Activated CD4-positive, alpha-beta memory T cell treated with anti-CD3 and anti-CD28 coated beads for 36 hours (primary cell): ENCODE measurements around the gene SHISA6. TPM values are rescaled to one million over a fixed set of nuclear protein-coding genes. Genes with fewer than 3 reads are reported as not detected.

ENCODE experiments used
- CTCF ChIA-PET: fragments of 350-600 bp; sonication (Branson Sonifier 250); formaldehyde crosslinking; loops from one replicate; lab custom pipeline; 2021; ENCODE audit warnings: antibody characterized with exemption, inconsistent platforms; lab: Charles Lee
- POLR2A ChIA-PET: fragments of 350-600 bp; sonication (Branson Sonifier 250); formaldehyde crosslinking; loops from one replicate; lab custom pipeline; 2021; ENCODE audit warnings: antibody characterized with exemption; lab: Charles Lee
- DNase-seq: peaks from one replicate; pipeline ENCODE4 v3.0.0-alpha.2; 2020
- H3K27ac Mint-ChIP-seq: one replicate; pipeline ENCODE4 v1.8.0; 2021; ENCODE audit warnings: mixed read lengths
- H3K27me3 Mint-ChIP-seq: one replicate; pipeline ENCODE4 v1.8.0; 2021; ENCODE audit warnings: mixed read lengths
- H3K36me3 Mint-ChIP-seq: one replicate; pipeline ENCODE4 v1.8.0; 2021; ENCODE audit warnings: mixed read lengths
- H3K4me1 Mint-ChIP-seq: one replicate; pipeline ENCODE4 v1.8.0; 2021; ENCODE audit warnings: low read depth, mixed read lengths
- H3K4me3 Mint-ChIP-seq: one replicate; pipeline ENCODE4 v1.8.0; 2021; ENCODE audit warnings: mild to moderate bottlenecking, mixed read lengths
- H3K9me3 Mint-ChIP-seq: one replicate; pipeline ENCODE4 v1.8.0; 2021; ENCODE audit warnings: mixed read lengths
- intact Hi-C: fragments of 100-400 bp; cut with micrococcal nuclease; formaldehyde crosslinking; loops from one replicate; pipeline ENCODE4 v1.15.1; 2023
- total RNA-seq, 2 experiments: library from RNA; stranded (reverse); gene quantifications; one replicate each; pipeline ENCODE4 v1.2.3, GENCODE V29; 2021

SHISA6 gene
- total RNA-seq, 2 experiments from 2014 or later: not detected

DNA sequence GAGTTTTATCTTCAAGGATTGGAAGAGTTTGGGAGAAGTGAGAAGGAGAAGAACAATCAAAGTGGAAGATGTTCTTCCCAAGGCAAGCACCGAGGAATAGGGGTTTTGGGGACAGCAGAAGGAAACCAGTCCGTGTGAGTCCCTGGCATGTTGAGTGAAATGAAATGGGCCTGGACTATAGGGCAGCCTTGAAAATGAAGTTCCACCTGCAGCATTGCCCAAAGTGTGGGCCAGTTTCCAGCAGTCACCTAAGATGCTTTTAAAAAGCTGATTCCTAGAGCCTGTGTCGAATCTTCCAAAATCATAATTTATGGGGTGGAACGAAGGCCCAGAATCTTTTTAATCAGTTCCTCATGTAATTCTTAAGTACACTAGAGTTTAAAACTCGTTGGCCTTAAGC lies 297.4 kb downstream of the SHISA6 start:
- Mint-ChIP-seq H3K27ac (no peak overlapping the region), H3K4me1 (no peaks in the 10 kb centered on the region), H3K27me3 (no peaks in the 10 kb centered on the region), H3K36me3 (no peaks in the 10 kb centered on the region), H3K9me3 (peaks cover 22% of the 10 kb centered on the region), H3K4me3 (no peak overlapping the region)
- ChIA-PET POLR2A (no interaction called here), CTCF (no interaction called here)
- DNase-seq: no peak
- intact Hi-C loops: no loop called here

GRCh38 chr17:11539637-11540036 lies 298.6 kb downstream of the SHISA6 start:
- no peak for DNase-seq
- H3K4me1 Mint-ChIP-seq: no peaks in the 10 kb centered on the region
- POLR2A ChIA-PET: no interaction called here
- intact Hi-C loops: no loop called here
- H3K4me3 Mint-ChIP-seq: no peak overlapping the region
- no peaks in the 10 kb centered on the region for H3K36me3 Mint-ChIP-seq
- no peak overlapping the region for H3K27ac Mint-ChIP-seq
- CTCF ChIA-PET: no interaction called here
- H3K9me3 Mint-ChIP-seq: peaks cover 18% of the 10 kb centered on the region
- no peaks in the 10 kb centered on the region for H3K27me3 Mint-ChIP-seq

- Mint-ChIP-seq H3K36me3 (no peaks in the 10 kb centered on the region), H3K27ac (no peak overlapping the region), H3K9me3 (peaks cover 12% of the 10 kb centered on the region), H3K27me3 (no peaks in the 10 kb centered on the region), H3K4me1 (no peaks in the 10 kb centered on the region), H3K4me3 (no peak overlapping the region)
- CTCF ChIA-PET: no interaction called here
- DNase-seq: no peak
- intact Hi-C loops: no loop called here
- POLR2A ChIA-PET: no interaction called here
Observed at GRCh38 chr17:11545002-11545401, 304.0 kb downstream of the SHISA6 start.

DNA sequence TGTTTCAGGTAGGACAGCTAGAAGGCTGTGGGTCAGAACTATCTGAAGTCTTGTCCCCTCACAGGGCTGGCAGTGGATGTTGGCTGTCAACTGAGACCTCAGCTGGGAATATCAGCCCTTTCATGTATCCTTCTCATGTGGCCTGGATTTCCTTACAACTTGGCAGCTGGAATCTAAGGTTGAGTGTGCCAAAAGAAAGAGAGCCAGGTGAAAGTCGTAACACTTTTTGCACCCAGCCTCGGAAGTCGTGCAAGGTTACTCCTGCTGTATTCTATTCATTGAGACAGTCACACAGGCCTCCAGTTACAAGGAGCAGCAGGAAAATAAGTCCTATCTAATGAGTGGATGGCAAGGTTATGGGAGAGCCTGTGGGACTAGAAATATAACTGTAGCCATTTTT lies 304.7 kb downstream of the SHISA6 start:
- intact Hi-C loops: no loop called here
- H3K9me3 Mint-ChIP-seq: peaks cover 15% of the 10 kb centered on the region
- H3K4me3 Mint-ChIP-seq: no peak overlapping the region
- no peaks in the 10 kb centered on the region for H3K4me1 Mint-ChIP-seq
- H3K27me3 Mint-ChIP-seq: no peaks in the 10 kb centered on the region
- no peak overlapping the region for H3K27ac Mint-ChIP-seq
- ChIA-PET CTCF (no interaction called here), POLR2A (no interaction called here)
- H3K36me3 Mint-ChIP-seq: no peaks in the 10 kb centered on the region
- DNase-seq: no peak

- no peak overlapping the region for H3K4me3 Mint-ChIP-seq
- POLR2A ChIA-PET: no interaction called here
- no peak overlapping the region for H3K27ac Mint-ChIP-seq
- no peaks in the 10 kb centered on the region for H3K4me1 Mint-ChIP-seq
- H3K27me3 Mint-ChIP-seq: no peaks in the 10 kb centered on the region
- CTCF ChIA-PET: no interaction called here
- H3K36me3 Mint-ChIP-seq: no peaks in the 10 kb centered on the region
- no peak for DNase-seq
- H3K9me3 Mint-ChIP-seq: peaks cover 5% of the 10 kb centered on the region
- intact Hi-C loops: no loop called here
Observed at GRCh38 chr17:11547853-11548252, 306.8 kb downstream of the SHISA6 start.

- no peak overlapping the region for H3K4me3 Mint-ChIP-seq
- POLR2A ChIA-PET: no interaction called here
- intact Hi-C loops: no loop called here
Observed at GRCh38 chr17:11548398-11548797, 307.4 kb downstream of the SHISA6 start.

DNA sequence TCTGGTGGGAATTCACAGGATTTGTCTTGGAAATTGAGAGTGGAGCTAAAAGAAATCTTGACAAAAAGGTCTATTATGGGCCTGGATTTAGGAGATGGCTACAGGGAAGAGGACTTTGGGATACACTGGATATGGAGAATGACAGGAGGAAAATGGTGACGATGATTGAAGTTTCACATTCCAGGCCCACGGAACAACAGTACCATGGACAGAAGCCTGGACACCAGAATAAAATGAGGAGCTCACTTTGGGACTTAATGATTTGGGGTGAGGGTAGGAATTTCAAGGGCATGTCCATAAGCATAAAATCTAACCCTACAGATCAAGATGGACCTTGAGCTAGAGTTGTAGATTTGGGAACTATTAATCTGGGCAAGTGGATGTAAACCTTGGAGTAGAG lies 309.4 kb downstream of the SHISA6 start:
- CTCF ChIA-PET: no interaction called here
- Mint-ChIP-seq H3K9me3 (peaks cover 5% of the 10 kb centered on the region), H3K4me1 (no peaks in the 10 kb centered on the region), H3K27ac (no peak overlapping the region), H3K36me3 (no peaks in the 10 kb centered on the region), H3K27me3 (no peaks in the 10 kb centered on the region), H3K4me3 (no peak overlapping the region)
- intact Hi-C loops: no loop called here
- no peak for DNase-seq
- POLR2A ChIA-PET: no interaction called here

More at GRCh38 chr17:11548398-11548797, 307.4 kb downstream of the SHISA6 start:
- Mint-ChIP-seq H3K27me3 (no peaks in the 10 kb centered on the region), H3K36me3 (no peaks in the 10 kb centered on the region), H3K27ac (no peak overlapping the region), H3K9me3 (peaks cover 5% of the 10 kb centered on the region), H3K4me1 (no peaks in the 10 kb centered on the region)
- no peak for DNase-seq
- CTCF ChIA-PET: no interaction called here

GRCh38 chr17:11551442-11551841 lies 310.4 kb downstream of the SHISA6 start:
- Mint-ChIP-seq H3K9me3 (peaks cover 5% of the 10 kb centered on the region), H3K36me3 (no peaks in the 10 kb centered on the region), H3K4me3 (no peak overlapping the region), H3K27ac (no peak overlapping the region), H3K27me3 (no peaks in the 10 kb centered on the region), H3K4me1 (no peaks in the 10 kb centered on the region)
- ChIA-PET POLR2A (no interaction called here), CTCF (no interaction called here)
- intact Hi-C loops: no loop called here
- DNase-seq: no peak

- CTCF ChIA-PET: no interaction called here
- Mint-ChIP-seq H3K4me1 (no peaks in the 10 kb centered on the region), H3K9me3 (peaks cover 5% of the 10 kb centered on the region), H3K4me3 (no peak overlapping the region), H3K27ac (no peak overlapping the region), H3K36me3 (no peaks in the 10 kb centered on the region), H3K27me3 (no peaks in the 10 kb centered on the region)
- DNase-seq: no peak
- POLR2A ChIA-PET: interaction anchor here (0.6 kb wide), 1 partner anchor 13 kb away, joined by 3 read pairs; no protein-coding TSS in a partner anchor
- intact Hi-C loops: no loop called here
Observed at GRCh38 chr17:11553135-11553534, 312.1 kb downstream of the SHISA6 start.

DNA sequence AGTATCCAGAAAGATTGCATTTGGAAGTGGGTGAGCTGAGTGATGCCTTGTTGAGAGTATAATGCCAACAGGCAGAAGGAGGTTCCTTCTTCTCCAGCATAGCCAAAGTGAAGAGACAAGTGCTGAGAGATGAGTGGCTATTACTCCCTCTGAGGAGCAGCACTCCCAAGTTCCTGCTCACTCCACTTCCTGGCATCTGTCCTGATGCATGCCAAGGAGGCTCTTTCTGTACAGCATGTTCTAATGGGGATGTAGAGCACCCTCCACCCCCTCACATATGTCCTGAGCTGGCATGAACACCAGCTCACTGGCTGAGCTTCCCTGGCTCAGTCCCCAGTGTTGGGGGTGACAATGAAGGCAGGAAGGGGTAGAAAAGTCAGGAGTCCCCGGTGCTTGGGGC lies 313.0 kb downstream of the SHISA6 start:
- intact Hi-C loops: no loop called here
- Mint-ChIP-seq H3K9me3 (peaks cover 5% of the 10 kb centered on the region), H3K4me1 (no peaks in the 10 kb centered on the region), H3K4me3 (no peak overlapping the region), H3K27ac (no peak overlapping the region), H3K27me3 (no peaks in the 10 kb centered on the region), H3K36me3 (no peaks in the 10 kb centered on the region)
- CTCF ChIA-PET: no interaction called here
- no peak for DNase-seq
- POLR2A ChIA-PET: no interaction called here

DNA sequence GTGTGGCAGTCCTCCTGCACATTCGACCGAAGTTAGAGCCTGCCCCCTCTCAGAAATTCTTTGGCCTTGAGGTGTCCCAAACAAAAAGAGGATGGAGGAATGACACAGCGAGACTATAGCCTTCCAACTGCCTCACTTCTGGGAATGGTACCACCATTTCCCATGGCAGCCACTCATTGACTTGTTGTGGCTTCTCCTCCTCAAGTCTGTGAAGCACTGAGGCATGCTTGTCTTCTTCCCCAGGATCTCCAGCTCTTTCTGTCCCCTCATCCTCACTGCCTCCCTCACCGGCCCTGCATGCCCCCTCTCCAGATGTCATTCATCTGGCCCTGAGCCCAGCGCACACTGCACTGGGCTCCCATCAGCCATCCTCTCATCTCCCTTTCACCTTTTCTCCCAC lies 313.5 kb downstream of the SHISA6 start:
- Mint-ChIP-seq H3K36me3 (no peaks in the 10 kb centered on the region), H3K9me3 (peaks cover 5% of the 10 kb centered on the region), H3K4me1 (no peaks in the 10 kb centered on the region), H3K27ac (no peak overlapping the region), H3K4me3 (no peak overlapping the region), H3K27me3 (no peaks in the 10 kb centered on the region)
- CTCF ChIA-PET: interaction anchor here (0.6 kb wide), 1 partner anchor 968 kb away, joined by 5 read pairs; no protein-coding TSS in a partner anchor
- POLR2A ChIA-PET: no interaction called here
- intact Hi-C loops: no loop called here
- DNase-seq: no peak

GRCh38 chr17:11555530-11555929 lies 314.5 kb downstream of the SHISA6 start:
- DNase-seq: no peak
- Mint-ChIP-seq H3K4me3 (no peak overlapping the region), H3K27me3 (no peaks in the 10 kb centered on the region), H3K4me1 (no peaks in the 10 kb centered on the region), H3K36me3 (no peaks in the 10 kb centered on the region), H3K27ac (no peak overlapping the region), H3K9me3 (peaks cover 2% of the 10 kb centered on the region)
- ChIA-PET POLR2A (no interaction called here), CTCF (no interaction called here)
- intact Hi-C loops: no loop called here

GRCh38 chr17:11557727-11558452 lies 316.9 kb downstream of the SHISA6 start:
- Mint-ChIP-seq H3K27me3 (no peaks in the 10 kb centered on the region), H3K27ac (no peak overlapping the region), H3K9me3 (peaks cover 2% of the 10 kb centered on the region), H3K4me1 (no peaks in the 10 kb centered on the region), H3K4me3 (no peak overlapping the region), H3K36me3 (no peaks in the 10 kb centered on the region)
- intact Hi-C loops: no loop called here
- ChIA-PET POLR2A (no interaction called here), CTCF (no interaction called here)
- no peak for DNase-seq
